Measurements from ENCODE around the gene IPO11. TPM values are rescaled to one million over a fixed set of nuclear protein-coding genes. Genes with fewer than 3 reads are reported as not detected.

IPO11 gene
- total and polyA plus RNA-seq, 10 donors: 7.8 to 42.2 (median 34.0) TPM

DNA sequence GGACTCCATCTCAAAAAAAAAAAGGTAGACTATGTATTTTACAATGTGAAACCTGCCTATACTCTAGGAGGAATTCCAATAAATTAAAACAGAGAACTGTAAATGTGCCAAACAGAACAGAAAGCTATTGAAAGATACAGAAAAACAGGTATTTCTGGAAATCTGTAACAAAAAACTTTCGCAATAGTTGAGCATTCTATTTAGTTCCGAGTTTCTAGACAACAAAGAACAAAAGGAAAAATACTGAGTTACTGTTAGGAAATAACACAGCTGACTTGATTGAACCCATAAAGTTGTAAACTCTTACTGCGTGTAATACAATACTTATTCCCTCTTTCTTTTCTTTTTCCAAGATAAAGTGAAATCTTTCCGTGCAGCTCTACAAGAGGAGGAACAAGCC lies 27.4 kb upstream of the IPO11 start:
- TF ChIP-seq POLR2A (IDR thresholded peaks at IDR 0.05): no peak
- TF ChIP-seq POLR2AphosphoS5 (IDR thresholded peaks at IDR 0.05): no peak
- TF ChIP-seq CTCF (IDR thresholded peaks at IDR 0.05 in 8 of 11, conservative IDR thresholded peaks at IDR 0.05 in 3 of 11): no peak
- no peak overlapping the region for H3K27ac ChIP-seq
- H3K27me3 ChIP-seq (replicated peaks in 1 of 7): no peaks in the 10 kb centered on the region
- intact Hi-C loops (cut with DNase I; ENCODE audit: low total_unique reads): no loop called here
- no peak overlapping the region for H3K4me3 ChIP-seq
- no peak for DNase-seq
- H3K36me3 ChIP-seq: peaks cover 4 to 100% (median 78%) of the 10 kb centered on the region in 6 donors
- no peaks in the 10 kb centered on the region for H3K4me1 ChIP-seq
- WGBS, 5 donors: 90 to 95% (median 92%) methylated on average over 4 of the region's 4 CpGs
- H3K9me3 ChIP-seq: no peaks in the 10 kb centered on the region

DNA sequence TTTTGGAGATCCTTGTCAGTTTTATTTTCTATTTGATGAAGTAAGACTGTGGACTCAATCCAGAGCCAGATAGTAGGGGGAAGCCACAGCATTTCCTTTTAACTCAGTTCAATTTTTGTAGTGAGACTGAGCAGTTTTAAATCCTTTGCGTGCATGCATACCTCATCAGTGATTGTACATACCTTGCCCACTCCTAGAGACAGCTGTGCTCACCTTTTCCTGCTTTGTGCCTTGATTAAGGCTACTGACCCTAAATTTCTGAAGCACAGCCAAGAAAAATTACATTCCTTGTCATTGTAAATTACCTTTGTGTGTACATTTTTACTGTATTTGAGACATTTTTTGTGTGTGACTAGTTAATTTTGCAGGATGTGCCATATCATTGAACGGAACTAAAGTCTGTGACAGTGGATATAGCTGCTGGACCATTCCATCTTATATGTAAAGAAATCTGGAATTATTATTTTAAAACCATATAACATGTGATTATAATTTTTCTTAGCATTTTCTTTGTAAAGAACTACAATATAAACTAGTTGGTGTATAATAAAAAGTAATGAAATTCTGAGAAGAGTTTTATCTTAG lies 26.7 kb upstream of the IPO11 start:
- WGBS, 5 donors: 92 to 98% (median 95%) methylated on average over 2 of the region's 2 CpGs
- Histone ChIP-seq H3K4me1 (no peaks in the 10 kb centered on the region), H3K9me3 (no peaks in the 10 kb centered on the region), H3K27me3 (replicated peaks in 1 of 7) (no peaks in the 10 kb centered on the region), H3K36me3 (peaks cover 4 to 100% (median 74%) of the 10 kb centered on the region in 6 donors), H3K4me3 (no peak overlapping the region), H3K27ac (no peak overlapping the region)
- intact Hi-C loops (cut with DNase I; ENCODE audit: low total_unique reads): no loop called here
- no peak for TF ChIP-seq POLR2A (IDR thresholded peaks at IDR 0.05)
- TF ChIP-seq POLR2AphosphoS5 (IDR thresholded peaks at IDR 0.05): no peak
- no peak for TF ChIP-seq CTCF (IDR thresholded peaks at IDR 0.05 in 8 of 11, conservative IDR thresholded peaks at IDR 0.05 in 3 of 11)
- DNase-seq: no peak

GRCh38 chr5:62386824-62387223 lies 25.7 kb upstream of the IPO11 start:
- H3K4me1 ChIP-seq: no peaks in the 10 kb centered on the region
- intact Hi-C loops (cut with DNase I; ENCODE audit: low total_unique reads): no loop called here
- H3K36me3 ChIP-seq: peaks cover 4 to 100% (median 72%) of the 10 kb centered on the region in 6 donors
- H3K4me3 ChIP-seq: no peak overlapping the region
- H3K27me3 ChIP-seq (replicated peaks in 1 of 7): no peaks in the 10 kb centered on the region
- no peak for TF ChIP-seq POLR2A (IDR thresholded peaks at IDR 0.05)
- H3K9me3 ChIP-seq: no peaks in the 10 kb centered on the region
- no peak overlapping the region for H3K27ac ChIP-seq
- DNase-seq: no peak

DNA sequence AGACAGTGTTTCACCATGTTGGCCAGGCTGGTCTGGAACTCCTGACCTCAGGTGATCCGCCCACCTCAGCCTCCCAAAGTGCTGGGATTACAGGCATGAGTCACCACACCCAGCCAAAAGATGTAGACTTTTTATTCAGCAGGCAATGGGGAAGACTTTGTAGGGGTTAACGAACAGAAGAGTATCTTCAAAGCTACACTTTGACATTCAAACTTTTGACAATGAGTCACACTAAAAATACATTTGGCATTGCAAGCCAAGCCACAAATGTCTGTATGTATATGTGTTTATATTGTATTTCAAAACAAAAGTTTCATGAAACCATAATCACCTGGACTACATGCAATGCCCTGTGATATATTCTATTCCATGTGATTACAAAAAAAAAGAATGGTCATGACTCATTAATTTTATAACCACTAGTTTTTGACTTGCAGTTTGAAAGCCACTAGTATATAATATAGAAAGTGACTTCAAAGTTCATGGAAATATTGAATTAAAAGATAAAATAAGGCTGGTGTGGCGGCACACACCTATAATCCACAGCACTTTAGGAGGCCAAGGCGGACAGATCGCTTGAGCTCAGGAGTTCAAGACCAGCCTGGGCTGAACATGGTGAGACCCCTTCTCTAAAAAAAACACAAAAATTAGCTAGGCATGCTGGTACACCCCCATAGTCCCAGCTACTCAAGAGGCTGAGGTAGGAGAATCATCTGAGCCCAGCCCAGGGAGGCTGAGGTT lies 17.2 kb upstream of the IPO11 start:
- H3K4me1 ChIP-seq: no peaks in the 10 kb centered on the region
- no peaks in the 10 kb centered on the region for H3K27me3 ChIP-seq (replicated peaks in 1 of 7)
- no peak for DNase-seq
- no peak for TF ChIP-seq POLR2A (IDR thresholded peaks at IDR 0.05)
- no peak for TF ChIP-seq POLR2AphosphoS5 (IDR thresholded peaks at IDR 0.05)
- TF ChIP-seq CTCF (IDR thresholded peaks at IDR 0.05 in 8 of 11, conservative IDR thresholded peaks at IDR 0.05 in 3 of 11): no peak
- H3K27ac ChIP-seq: no peak overlapping the region
- WGBS, 5 donors: 82 to 97% (median 85%) methylated on average over 5 of the region's 5 CpGs
- intact Hi-C loops (cut with DNase I; ENCODE audit: low total_unique reads): no loop called here
- H3K9me3 ChIP-seq: no peaks in the 10 kb centered on the region
- H3K36me3 ChIP-seq: peaks cover 0 to 100% (median 74%) of the 10 kb centered on the region in 6 donors
- no peak overlapping the region for H3K4me3 ChIP-seq

All from spleen (tissue), 11 donors.